NCI-H2227 treated with DMSO at 0.1 percent for 48 hours (cell line): ENCODE results near the gene SCAANT1.

Experiments used
- DNase-seq: peaks from one replicate; lab custom pipeline; 2025; lab: John Stamatoyannopoulos, UW

SCAANT1 gene

DNA sequence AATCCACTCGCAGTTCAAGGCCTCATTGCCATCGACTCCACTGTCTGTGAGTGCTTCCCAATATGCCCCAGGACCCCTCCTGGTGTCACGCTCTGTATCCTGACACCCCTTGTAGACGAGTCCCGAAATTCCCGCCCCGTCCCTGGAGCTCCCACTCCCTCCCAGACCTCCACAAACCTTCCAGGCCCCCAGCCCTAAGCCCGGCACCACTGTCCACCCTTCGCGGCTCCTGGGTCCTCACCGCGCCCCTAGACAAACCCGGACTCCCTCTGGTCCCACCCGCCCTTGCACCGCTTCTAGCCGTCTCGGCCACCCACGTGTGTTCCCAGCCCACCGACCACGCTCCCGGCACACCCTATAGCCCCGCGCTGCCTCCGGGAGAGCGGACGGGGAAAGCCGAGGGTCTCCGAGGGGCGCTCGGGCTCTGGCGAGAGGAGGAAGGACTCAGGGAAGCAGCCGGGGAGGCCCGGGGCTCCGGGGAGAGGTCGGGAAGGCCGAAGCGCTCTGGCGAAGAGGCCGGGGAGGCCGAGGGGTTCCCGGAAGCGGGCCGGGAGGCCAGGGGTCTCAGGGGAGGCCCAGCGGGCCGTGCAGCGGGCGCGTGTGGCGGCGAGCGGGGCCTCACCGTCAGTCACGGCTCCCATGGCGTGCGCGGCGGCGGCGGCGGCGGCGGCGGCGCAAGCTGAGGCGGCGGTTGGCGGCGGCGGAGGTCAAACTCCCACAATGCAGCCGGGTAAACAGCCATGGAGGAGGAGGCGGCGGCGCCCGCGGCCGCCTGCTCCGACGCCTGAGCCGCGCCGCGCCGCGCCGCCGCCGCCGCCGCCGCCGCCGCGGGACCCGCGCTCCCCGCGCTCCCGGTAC, 48.8 kb downstream of the SCAANT1 start, which contains the start of the genes ATXN7 and THOC7:
Gene ATXN7, plus strand, starts transcription at position 718 of the 858 bp plus-strand sequence. CDS start 48,732 bp downstream, outside the sequence.
Gene THOC7, minus strand, starts transcription at position 656 of the 858 bp plus-strand sequence. Its CDS starts 15 bp downstream, at position 641.
- no peak for DNase-seq

DNA sequence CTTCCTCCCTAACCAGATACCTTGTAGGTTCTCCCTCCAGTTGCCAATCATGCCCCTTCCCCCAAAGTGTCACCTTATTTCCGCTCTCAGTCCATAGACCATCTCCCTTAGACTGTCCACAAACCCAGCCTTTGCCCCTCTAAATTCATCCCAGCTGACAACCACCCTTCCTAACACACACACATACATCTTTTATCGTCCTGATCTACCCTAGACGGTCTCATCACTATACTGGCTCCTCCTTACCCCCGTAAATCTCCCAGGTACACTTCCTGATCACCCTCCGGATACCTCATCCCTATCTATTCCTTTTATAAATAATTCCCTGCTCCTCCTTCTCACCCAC, 49.4 kb downstream of the SCAANT1 start:
- DNase-seq: no peak
